ENCODE results near the gene LIPF. TPM values are rescaled to one million over a fixed set of nuclear protein-coding genes. Genes with fewer than 3 reads are reported as not detected.

Gene LIPF
- total and polyA plus RNA-seq, 2 of the 13 experiments (the other 11 are each of a cell fraction or from before 2014, with no cell fraction given), result not detected

DNA sequence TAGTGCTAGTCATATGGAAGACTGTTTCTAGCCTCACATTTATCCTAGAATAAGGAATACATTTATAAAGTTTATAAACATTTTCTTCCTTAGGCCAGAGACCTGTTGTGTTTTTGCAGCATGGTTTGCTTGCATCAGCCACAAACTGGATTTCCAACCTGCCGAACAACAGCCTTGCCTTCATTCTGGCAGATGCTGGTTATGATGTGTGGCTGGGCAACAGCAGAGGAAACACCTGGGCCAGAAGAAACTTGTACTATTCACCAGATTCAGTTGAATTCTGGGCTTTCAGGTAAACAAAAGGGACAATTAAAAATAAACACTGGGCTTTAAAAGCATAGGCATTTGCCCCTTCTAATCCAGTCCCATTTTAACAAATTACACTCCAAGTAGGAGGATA lies 4.2 kb downstream of the LIPF start:
- TF ChIP-seq SYNCRIP (IDR thresholded peaks at IDR 0.05; ENCODE audit: insufficient read depth, low read depth, low read length) (no peak), ZNF253 (CRISPR knock-in tag; IDR thresholded peaks at IDR 0.05; ENCODE audit: borderline replicate concordance) (no peak), ZNF781 (CRISPR knock-in tag; IDR thresholded peaks at IDR 0.05; ENCODE audit: borderline replicate concordance, not compliant biosample characterization) (no peak), ZSCAN12 (CRISPR knock-in tag; IDR thresholded peaks at IDR 0.05) (no peak), YEATS4 (CRISPR knock-in tag; IDR thresholded peaks at IDR 0.05; ENCODE audit: borderline replicate concordance) (no peak), AKAP8 (CRISPR knock-in tag; IDR thresholded peaks at IDR 0.05) (no peak), SNRNP70 (IDR thresholded peaks at IDR 0.05; ENCODE audit: low read depth, low read length) (no peak), ZNF354B (CRISPR knock-in tag; IDR thresholded peaks at IDR 0.05) (no peak), ZBTB7A (CRISPR knock-in tag; IDR thresholded peaks at IDR 0.05) (no peak), ZBTB8A (CRISPR knock-in tag; IDR thresholded peaks at IDR 0.05; ENCODE audit: borderline replicate concordance, low read depth) (no peak), BRD4 (CRISPR knock-in tag; IDR thresholded peaks at IDR 0.05) (no peak), GLI4 (CRISPR knock-in tag; IDR thresholded peaks at IDR 0.05; ENCODE audit: borderline replicate concordance) (no peak), XBP1 (CRISPR knock-in tag; IDR thresholded peaks at IDR 0.05) (no peak), ZNF510 (CRISPR knock-in tag; IDR thresholded peaks at IDR 0.05; ENCODE audit: low read depth) (no peak), ZNF30 (CRISPR knock-in tag; IDR thresholded peaks at IDR 0.05) (no peak)
- TF ChIP-seq, protein P1, sequence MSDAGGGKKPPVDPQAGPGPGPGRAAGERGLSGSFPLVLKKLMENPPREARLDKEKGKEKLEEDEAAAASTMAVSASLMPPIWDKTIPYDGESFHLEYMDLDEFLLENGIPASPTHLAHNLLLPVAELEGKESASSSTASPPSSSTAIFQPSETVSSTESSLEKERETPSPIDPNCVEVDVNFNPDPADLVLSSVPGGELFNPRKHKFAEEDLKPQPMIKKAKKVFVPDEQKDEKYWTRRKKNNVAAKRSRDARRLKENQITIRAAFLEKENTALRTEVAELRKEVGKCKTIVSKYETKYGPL (CRISPR knock-in tag; IDR thresholded peaks at IDR 0.05), result no peak
- no peaks in the 10 kb centered on the region for H3K79me2 ChIP-seq (ENCODE audit: insufficient read depth, low read length)
- no peaks in the 10 kb centered on the region for H3K9me3 ChIP-seq (ENCODE audit: low read length)
- CTCF ChIA-PET (ENCODE audit: low intra/inter-chr PET ratio, low total read pairs), result no interaction called here
- POLR2A ChIA-PET, result no interaction called here
- intact Hi-C loops (cut with micrococcal nuclease; ENCODE audit: unreplicated experiment), result no loop called here
- no peak overlapping the region for H3K27ac ChIP-seq (ENCODE audit: extremely low read length, insufficient read depth, low read length)
- no TSS peak for BruUV-seq (replicated peaks)
- H3K4me2 ChIP-seq (ENCODE audit: low read depth, low read length), result no peak overlapping the region
- no peak overlapping the region for H3K4me3 ChIP-seq (replicated peaks in 1 of 3; ENCODE audit: insufficient read depth in 1 of 3, low read depth in 2 of 3, low read length in 3 of 3)
- ATAC-seq, result no peak
- no peaks in the 10 kb centered on the region for H4K20me1 ChIP-seq (ENCODE audit: insufficient read depth, low read length)
- no peak for DNase-seq (ENCODE audit: low spot score)
- H3K4me1 ChIP-seq (ENCODE audit: insufficient read depth, low read length), result no peaks in the 10 kb centered on the region
- no peaks in the 10 kb centered on the region for H3K36me3 ChIP-seq (replicated peaks in 1 of 2; ENCODE audit: control insufficient read depth in 1 of 2, insufficient read depth in 2 of 2, low read length in 2 of 2)
- in situ Hi-C loops (cut with HindIII; ENCODE audit: extremely low pct_ligation_motif_present, low pct_unique_long_range_greater_than_20kb), result no loop called here
- H3K27me3 ChIP-seq (ENCODE audit: control insufficient read depth in 1 of 2, insufficient read depth in 2 of 2, low read length in 2 of 2), result no peaks in the 10 kb centered on the region
- no peak overlapping the region for H3K9ac ChIP-seq (ENCODE audit: insufficient read depth, low read depth, low read length)
- no peak for FAIRE-seq
- H2AFZ ChIP-seq (ENCODE audit: low read length), result no peak overlapping the region
- 89% methylated on average over 1 of the region's 1 CpG for WGBS (ENCODE audit: low lambda C conversion rate)

Measured in HepG2 (cell line).